HS-5 (cell line): ENCODE measurements around the gene TASP1.
A peak's percentile ranks its signal among the peaks of the same experiment; 100 is the strongest.
"Not testable (repeated sequence)": the region's sequence is repeated elsewhere in the genome, so short reads cannot be mapped to it uniquely, and the experiment has no call there.

Experiments used
- DNase-seq: peaks from one replicate; pipeline ENCODE4 v3.0.0-alpha.2; 2012; ENCODE audit warnings: low read depth

Gene TASP1

GRCh38 chr20:13638496-13639149 lies at the start of gene TASP1:
TASP1 (minus strand) TSS chr20:13638932; CDS start chr20:13630078, 8,854 bp downstream.
- peak; percentile 60 for DNase-seq

GRCh38 chr20:13687815-13688214 lies 49.1 kb upstream of the TASP1 start:
- no peak for DNase-seq

- no peak for DNase-seq
These were observed 46.9 kb upstream of the TASP1 start for GRCh38 chr20:13685623-13686022.

GRCh38 chr20:13684566-13685222 lies 46.0 kb upstream of the TASP1 start:
- DNase-seq: no peak

GRCh38 chr20:13683833-13684232 lies 45.1 kb upstream of the TASP1 start:
- no peak for DNase-seq

GRCh38 chr20:13681248-13682125 lies 42.8 kb upstream of the TASP1 start:
- DNase-seq: no peak

GRCh38 chr20:13678944-13679343 lies 40.2 kb upstream of the TASP1 start:
- DNase-seq: no peak

GRCh38 chr20:13677241-13677640 lies 38.5 kb upstream of the TASP1 start:
- DNase-seq: no peak

- no peak for DNase-seq
These were observed 38.0 kb upstream of the TASP1 start for GRCh38 chr20:13676682-13677081.

GRCh38 chr20:13672690-13673089 lies 34.0 kb upstream of the TASP1 start:
- no peak for DNase-seq

GRCh38 chr20:13671916-13672378 lies 33.2 kb upstream of the TASP1 start:
- DNase-seq: no peak

- no peak for DNase-seq
These were observed 32.8 kb upstream of the TASP1 start for GRCh38 chr20:13671512-13671911.

GRCh38 chr20:13670160-13670559 lies 31.4 kb upstream of the TASP1 start:
- DNase-seq: no peak

- DNase-seq: no peak
These were observed 27.1 kb upstream of the TASP1 start for GRCh38 chr20:13665709-13666395.

- no peak for DNase-seq
These were observed 22.4 kb upstream of the TASP1 start for GRCh38 chr20:13661070-13661685.

GRCh38 chr20:13659288-13659687 lies 20.6 kb upstream of the TASP1 start:
- no peak for DNase-seq

GRCh38 chr20:13658060-13658459 lies 19.3 kb upstream of the TASP1 start:
- DNase-seq: not testable (repeated sequence)

- no peak for DNase-seq
These were observed 18.1 kb upstream of the TASP1 start for GRCh38 chr20:13656721-13657368.

- DNase-seq: no peak
These were observed 15.8 kb upstream of the TASP1 start for GRCh38 chr20:13654463-13655023.

GRCh38 chr20:13650474-13650873 lies 11.7 kb upstream of the TASP1 start:
- DNase-seq: no peak
